ENCODE data around the gene MAP3K5.

MAP3K5 gene

DNA sequence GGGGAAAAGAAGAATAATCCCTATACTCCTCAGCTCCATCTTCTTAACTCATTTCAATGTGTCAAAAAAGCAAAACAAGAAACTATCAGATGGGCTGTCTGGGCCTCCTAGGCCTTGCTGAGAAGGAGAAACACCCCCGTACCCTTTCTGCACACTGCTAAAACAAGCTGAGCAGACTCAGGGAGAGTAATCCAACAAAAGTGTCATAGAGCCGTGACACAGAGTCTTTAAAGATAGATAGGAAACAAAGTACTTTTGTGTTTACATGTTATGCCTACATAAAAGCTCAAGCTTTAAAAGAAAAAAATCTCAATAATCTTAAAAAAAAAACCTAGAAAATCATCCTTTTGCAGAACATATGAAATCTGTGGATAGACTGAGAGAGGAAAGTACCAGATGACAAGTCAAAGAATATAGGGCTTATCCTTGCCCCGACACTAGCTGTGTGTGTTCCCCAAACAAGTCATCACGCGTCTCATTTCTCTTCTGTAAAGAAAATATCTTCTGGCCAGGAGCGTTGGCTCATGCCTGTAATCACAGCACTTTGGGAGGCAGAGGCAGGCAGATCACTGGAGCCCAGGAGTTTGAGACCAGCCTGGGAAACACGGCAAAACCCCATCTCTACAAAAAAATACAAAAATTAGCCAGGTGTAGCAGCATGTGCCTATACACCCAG lies 81.3 kb downstream of the MAP3K5 start:
- in situ Hi-C loops (cut with MboI; ENCODE audit: low pct_unique_long_range_greater_than_20kb, low sequenced_read_pairs, unreplicated experiment), result no loop called here

DNA sequence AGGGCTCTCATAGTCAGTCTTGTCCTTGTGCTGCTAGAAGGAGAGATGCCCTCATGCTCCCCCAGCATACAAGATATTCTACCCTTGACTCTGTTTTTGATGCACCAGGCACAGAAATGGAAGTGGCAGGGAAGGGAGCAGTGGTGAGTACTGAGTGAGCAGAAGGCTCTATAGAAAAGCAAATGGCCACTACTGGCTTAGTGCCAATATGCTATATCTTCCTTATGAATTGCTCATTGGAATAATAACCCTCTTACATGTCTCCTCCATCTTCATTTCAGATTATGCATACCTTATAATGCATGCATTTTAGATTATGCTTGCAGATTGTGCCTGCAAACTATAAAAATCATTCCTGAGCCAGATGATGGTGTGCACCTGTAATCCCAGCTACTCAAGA lies 82.8 kb downstream of the MAP3K5 start:
- TF ChIP-seq, protein P1, sequence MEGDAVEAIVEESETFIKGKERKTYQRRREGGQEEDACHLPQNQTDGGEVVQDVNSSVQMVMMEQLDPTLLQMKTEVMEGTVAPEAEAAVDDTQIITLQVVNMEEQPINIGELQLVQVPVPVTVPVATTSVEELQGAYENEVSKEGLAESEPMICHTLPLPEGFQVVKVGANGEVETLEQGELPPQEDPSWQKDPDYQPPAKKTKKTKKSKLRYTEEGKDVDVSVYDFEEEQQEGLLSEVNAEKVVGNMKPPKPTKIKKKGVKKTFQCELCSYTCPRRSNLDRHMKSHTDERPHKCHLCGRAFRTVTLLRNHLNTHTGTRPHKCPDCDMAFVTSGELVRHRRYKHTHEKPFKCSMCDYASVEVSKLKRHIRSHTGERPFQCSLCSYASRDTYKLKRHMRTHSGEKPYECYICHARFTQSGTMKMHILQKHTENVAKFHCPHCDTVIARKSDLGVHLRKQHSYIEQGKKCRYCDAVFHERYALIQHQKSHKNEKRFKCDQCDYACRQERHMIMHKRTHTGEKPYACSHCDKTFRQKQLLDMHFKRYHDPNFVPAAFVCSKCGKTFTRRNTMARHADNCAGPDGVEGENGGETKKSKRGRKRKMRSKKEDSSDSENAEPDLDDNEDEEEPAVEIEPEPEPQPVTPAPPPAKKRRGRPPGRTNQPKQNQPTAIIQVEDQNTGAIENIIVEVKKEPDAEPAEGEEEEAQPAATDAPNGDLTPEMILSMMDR (IDR thresholded peaks at IDR 0.05; ENCODE audit: extremely low read depth, insufficient read depth, missing control alignments), result no peak
- DNase-seq (ENCODE audit: low spot score), result no peak
- in situ Hi-C loops (cut with MboI; ENCODE audit: low pct_unique_long_range_greater_than_20kb, low sequenced_read_pairs, unreplicated experiment), result no loop called here

More for the DNA sequence above, 81.3 kb downstream of the MAP3K5 start:
- TF ChIP-seq, protein P1 (IDR thresholded peaks at IDR 0.05; ENCODE audit: extremely low read depth, insufficient read depth, missing control alignments), result no peak
- DNase-seq (ENCODE audit: low spot score), result no peak

DNA sequence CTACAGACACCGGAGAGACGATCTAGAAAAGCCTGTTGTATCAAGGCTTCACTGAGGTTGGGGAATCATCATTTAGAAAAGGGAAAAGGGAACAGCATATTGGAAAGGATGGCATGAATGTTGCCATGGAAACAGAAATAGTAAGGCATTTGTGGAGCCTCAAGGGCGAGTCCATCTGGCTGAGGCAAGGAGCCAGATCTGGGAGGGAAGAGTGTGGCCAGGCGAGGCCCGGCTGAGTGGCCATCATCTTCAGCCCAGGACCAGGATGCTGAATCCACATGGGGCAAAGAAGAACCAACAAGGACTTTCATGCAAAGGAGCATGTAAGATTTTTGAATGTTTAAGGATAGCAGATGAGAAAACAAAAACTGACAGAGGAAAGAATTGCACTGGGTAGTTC lies 85.8 kb downstream of the MAP3K5 start:
- no peak for DNase-seq (ENCODE audit: low spot score)
- in situ Hi-C loops (cut with MboI; ENCODE audit: low pct_unique_long_range_greater_than_20kb, low sequenced_read_pairs, unreplicated experiment), result no loop called here
- TF ChIP-seq, protein P1 (IDR thresholded peaks at IDR 0.05; ENCODE audit: extremely low read depth, insufficient read depth, missing control alignments), result no peak

DNA sequence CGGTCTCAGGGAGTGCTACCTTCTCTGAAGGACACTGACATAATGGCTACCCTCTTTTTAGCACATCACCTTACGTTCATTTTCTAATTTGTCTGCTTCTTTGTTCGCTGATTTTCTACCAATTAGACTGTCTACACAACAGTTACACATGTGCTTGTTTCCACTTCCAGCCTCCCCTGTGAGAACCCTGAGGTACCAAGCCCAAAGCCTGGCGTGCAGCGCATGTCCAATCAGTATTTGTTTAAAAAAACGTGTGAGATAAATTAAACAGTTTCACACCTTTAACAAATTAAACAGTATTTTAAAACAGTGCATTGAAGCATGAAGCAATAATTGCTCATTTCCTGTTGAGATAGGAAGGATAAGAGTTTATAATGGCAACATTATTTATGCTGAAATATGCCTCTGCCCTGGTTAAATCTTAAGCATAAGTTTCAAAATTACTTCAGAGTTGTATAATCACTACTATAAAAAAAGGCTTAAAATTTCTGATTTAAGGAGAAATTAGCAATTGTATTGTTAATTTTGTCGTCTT lies 88.9 kb downstream of the MAP3K5 start:
- no peak for DNase-seq (ENCODE audit: low spot score)
- TF ChIP-seq, protein P1 (IDR thresholded peaks at IDR 0.05; ENCODE audit: extremely low read depth, insufficient read depth, missing control alignments), result no peak
- in situ Hi-C loops (cut with MboI; ENCODE audit: low pct_unique_long_range_greater_than_20kb, low sequenced_read_pairs, unreplicated experiment), result no loop called here

DNA sequence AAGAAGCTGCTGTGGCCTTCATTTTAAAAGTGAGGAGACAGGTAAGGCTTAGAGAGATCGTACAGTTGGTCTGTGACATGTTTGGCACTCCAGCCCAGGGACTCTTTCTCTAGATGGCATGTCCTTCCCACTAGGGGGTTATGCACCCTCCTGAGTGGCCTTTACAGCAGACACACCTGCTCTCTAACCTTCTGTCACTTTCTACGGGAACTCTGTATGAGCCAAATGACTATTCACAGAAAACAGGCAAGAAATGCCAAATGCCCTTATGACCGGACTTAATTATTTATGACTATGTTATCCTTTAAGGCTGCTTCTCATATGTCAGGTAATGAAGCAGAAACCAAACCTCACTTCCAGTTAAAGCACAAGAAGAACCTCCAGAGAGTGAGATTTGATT lies 91.2 kb downstream of the MAP3K5 start:
- no peak for DNase-seq (ENCODE audit: low spot score)
- in situ Hi-C loops (cut with MboI; ENCODE audit: low pct_unique_long_range_greater_than_20kb, low sequenced_read_pairs, unreplicated experiment), result no loop called here
- TF ChIP-seq, protein P1 (IDR thresholded peaks at IDR 0.05; ENCODE audit: extremely low read depth, insufficient read depth, missing control alignments), result no peak

DNA sequence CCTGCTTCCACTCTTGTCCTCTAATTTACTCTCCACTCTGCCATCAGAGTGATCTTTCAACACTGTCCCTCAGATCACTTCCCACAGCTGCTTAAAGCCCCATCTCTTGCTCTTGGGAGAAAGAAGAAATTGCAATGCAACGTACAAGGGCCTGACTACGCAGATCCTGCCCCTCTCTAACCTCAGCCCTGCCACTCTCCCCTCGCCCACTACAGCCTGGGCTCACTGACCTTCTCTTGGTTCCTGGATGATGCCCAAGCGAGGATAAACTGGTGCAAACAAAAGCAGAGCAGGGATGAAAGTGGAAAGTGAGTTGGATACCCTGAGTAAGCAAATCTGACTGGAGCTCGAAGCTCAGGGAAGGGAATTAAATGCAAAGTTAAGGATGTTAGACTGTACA lies 92.9 kb downstream of the MAP3K5 start:
- in situ Hi-C loops (cut with MboI; ENCODE audit: low pct_unique_long_range_greater_than_20kb, low sequenced_read_pairs, unreplicated experiment), result no loop called here
- no peak for DNase-seq (ENCODE audit: low spot score)
- TF ChIP-seq, protein P1 (IDR thresholded peaks at IDR 0.05; ENCODE audit: extremely low read depth, insufficient read depth, missing control alignments), result no peak
